Psoas muscle (tissue), 8 donors: ENCODE data around the gene YARS1. TPM values are rescaled to one million over a fixed set of nuclear protein-coding genes. Genes with fewer than 3 reads are reported as not detected.

Source experiments
- ATAC-seq, 4 donors: fragments of 200-7000 bp; cut with Tn5 transposase; one replicate each; pipeline ENCODE4 v1.9.1; 2020; ENCODE audit warnings: moderate library complexity in 3 of 4, mild to moderate bottlenecking in 2 of 4
- DNase-seq, 2 donors: peaks; one replicate each; pipeline ENCODE4 v3.0.0-alpha.2; 2020
- H3K27ac ChIP-seq: fragments of 200-600 bp; one replicate; pipeline ENCODE4 v1.8.0; 2022
- H3K27me3 ChIP-seq, 3 donors: fragments of 200-600 bp in 1 of 3; one replicate each; pipeline versions ENCODE4 v1.6.1 to v1.8.0; 2013 to 2022; ENCODE audit warnings: low read length in 2 of 3, mild to moderate bottlenecking in 2 of 3, moderate library complexity in 1 of 3; ENCODE audit not compliant: insufficient read depth in 3 of 3
- H3K36me3 ChIP-seq, 2 donors: fragments of 200-600 bp in 1 of 2; one replicate each; pipeline versions ENCODE4 v1.6.1 to v1.8.0; 2013 to 2022; ENCODE audit warnings: low read depth in 1 of 2, mild to moderate bottlenecking in 1 of 2, moderate library complexity in 1 of 2; ENCODE audit not compliant: insufficient read depth in 1 of 2
- H3K4me1 ChIP-seq: fragments of 200-600 bp; one replicate; pipeline ENCODE4 v1.8.0; 2022
- H3K4me3 ChIP-seq: fragments of 200-600 bp; one replicate; pipeline ENCODE4 v1.8.0; 2022; ENCODE audit warnings: mild to moderate bottlenecking
- H3K9me3 ChIP-seq: fragments of 200-600 bp; one replicate; pipeline ENCODE4 v1.8.0; 2022
- WGBS, 3 donors: extraction: QIAGEN DNeasy Blood & Tissue Kit; methylation state at CpG; one replicate each; pipeline versions ENCODE4 v1.1.6 to v1.1.7; 2013; 5-methylcytosine and 5-hydroxymethylcytosine counted together
- intact Hi-C, 2 donors: fragments of 100-400 bp; cut with DNase I; formaldehyde crosslinking; loops; one replicate each; pipeline versions ENCODE4 v1.11.0 to v1.14.2; 2022
- polyA plus RNA-seq, 3 donors: library from polyadenylated mRNA; stranded (reverse); fragments of 200-250 nt; gene quantifications; one replicate each; pipeline ENCODE4 v1.2.3, GENCODE V29; 2013
- total RNA-seq, 4 donors: library from RNA; stranded (reverse); fragmentation: NEBNext Ultra II Directional in 2 of 4; extraction: Animal tissue kit (Norgen Biotek cat#: 25700) in 2 of 4; gene quantifications; one replicate each; pipeline versions ENCODE4 v1.2.1 to v1.2.4, GENCODE V29; 2021 to 2023
- TF ChIP-seq, protein P1 (sequence below): fragments of 200-600 bp; IDR thresholded peaks from one replicate; pipeline ENCODE4 v1.8.0; 2022; ENCODE audit warnings: antibody characterized with exemption
- donor health status: healthy with polysubstance abuse.
- donor health status: DM: no; HTN: no; CAD: no; lungs with moderate emphysema.
- donor health status: Bipolar disorder and iron deficiency.
- donor health status: healthy.
- donor health status: DM: yes; HTN: yes; CAD: no.
- donor health status: DM: no; HTN: no; CAD: no.
- donor health status: DM: no; HTN: no; CAD: no.
- donor health status: DM: yes; HTN: yes; CAD: no.

YARS1 gene
- total and polyA plus RNA-seq, 7 donors: 36.9 to 114 (median 80.9) TPM

DNA sequence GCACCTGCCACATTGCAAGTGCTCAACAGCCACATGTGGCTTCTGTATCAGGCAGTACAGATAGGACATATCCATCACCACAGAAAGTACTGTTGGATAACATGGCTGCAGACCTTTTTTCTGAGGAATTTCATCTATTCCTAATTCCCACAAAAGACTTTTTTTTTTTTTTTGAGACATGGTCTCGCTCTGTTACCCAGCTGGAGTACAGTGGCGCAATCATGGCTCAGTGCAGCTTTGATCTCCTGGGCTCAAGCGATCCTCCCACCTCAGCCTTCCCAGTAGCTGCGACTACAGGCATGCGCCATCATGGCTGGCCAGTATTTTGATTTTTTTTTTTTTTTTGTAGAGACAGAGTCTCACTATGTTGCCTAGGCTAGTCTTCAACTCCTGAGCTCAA is 33.3 kb downstream of the YARS1 start:
- Histone ChIP-seq H3K27me3 (no peaks in the 10 kb centered on the region), H3K36me3 (peaks cover 21 to 100% of the 10 kb centered on the region in 2 donors), H3K9me3 (no peaks in the 10 kb centered on the region), H3K4me1 (no peaks in the 10 kb centered on the region), H3K27ac (no peak overlapping the region), H3K4me3 (no peak overlapping the region)
- TF ChIP-seq, protein P1, sequence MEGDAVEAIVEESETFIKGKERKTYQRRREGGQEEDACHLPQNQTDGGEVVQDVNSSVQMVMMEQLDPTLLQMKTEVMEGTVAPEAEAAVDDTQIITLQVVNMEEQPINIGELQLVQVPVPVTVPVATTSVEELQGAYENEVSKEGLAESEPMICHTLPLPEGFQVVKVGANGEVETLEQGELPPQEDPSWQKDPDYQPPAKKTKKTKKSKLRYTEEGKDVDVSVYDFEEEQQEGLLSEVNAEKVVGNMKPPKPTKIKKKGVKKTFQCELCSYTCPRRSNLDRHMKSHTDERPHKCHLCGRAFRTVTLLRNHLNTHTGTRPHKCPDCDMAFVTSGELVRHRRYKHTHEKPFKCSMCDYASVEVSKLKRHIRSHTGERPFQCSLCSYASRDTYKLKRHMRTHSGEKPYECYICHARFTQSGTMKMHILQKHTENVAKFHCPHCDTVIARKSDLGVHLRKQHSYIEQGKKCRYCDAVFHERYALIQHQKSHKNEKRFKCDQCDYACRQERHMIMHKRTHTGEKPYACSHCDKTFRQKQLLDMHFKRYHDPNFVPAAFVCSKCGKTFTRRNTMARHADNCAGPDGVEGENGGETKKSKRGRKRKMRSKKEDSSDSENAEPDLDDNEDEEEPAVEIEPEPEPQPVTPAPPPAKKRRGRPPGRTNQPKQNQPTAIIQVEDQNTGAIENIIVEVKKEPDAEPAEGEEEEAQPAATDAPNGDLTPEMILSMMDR: no peak
- ATAC-seq: no peak
- intact Hi-C loops: no loop called here
- 93 to 97% (median 95%) methylated on average over 5 of the region's 5 CpGs for WGBS, 3 donors
- DNase-seq: no peak

DNA sequence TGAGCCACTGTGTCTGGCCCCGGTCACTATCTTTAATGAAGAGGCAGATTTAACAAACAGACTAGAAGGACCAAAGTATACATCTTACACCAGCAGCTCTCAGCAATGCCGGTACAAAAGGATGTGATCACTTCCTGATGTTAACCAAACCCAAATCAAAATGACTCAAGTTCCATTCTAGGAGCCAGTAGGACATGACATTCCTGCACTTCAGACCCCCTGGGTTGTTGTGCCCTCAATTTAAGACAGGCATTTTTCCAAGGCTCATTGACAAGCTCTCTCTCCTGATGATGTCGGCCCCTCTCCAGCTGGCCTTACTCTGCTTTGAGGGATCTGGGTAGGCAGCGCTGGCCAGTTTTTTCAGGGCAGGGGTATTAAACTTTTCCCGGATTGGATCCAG is 35.1 kb downstream of the YARS1 start:
- Histone ChIP-seq H3K9me3 (no peaks in the 10 kb centered on the region), H3K27me3 (no peaks in the 10 kb centered on the region), H3K36me3 (peaks cover 21 to 100% of the 10 kb centered on the region in 2 donors), H3K27ac (no peak overlapping the region), H3K4me3 (no peak overlapping the region), H3K4me1 (no peaks in the 10 kb centered on the region)
- ATAC-seq (no peak), DNase-seq (no peak)
- intact Hi-C loops: no loop called here
- TF ChIP-seq, protein P1: no peak
- WGBS, 3 donors: 85 to 92% (median 88%) methylated on average over 5 of the region's 5 CpGs

DNA sequence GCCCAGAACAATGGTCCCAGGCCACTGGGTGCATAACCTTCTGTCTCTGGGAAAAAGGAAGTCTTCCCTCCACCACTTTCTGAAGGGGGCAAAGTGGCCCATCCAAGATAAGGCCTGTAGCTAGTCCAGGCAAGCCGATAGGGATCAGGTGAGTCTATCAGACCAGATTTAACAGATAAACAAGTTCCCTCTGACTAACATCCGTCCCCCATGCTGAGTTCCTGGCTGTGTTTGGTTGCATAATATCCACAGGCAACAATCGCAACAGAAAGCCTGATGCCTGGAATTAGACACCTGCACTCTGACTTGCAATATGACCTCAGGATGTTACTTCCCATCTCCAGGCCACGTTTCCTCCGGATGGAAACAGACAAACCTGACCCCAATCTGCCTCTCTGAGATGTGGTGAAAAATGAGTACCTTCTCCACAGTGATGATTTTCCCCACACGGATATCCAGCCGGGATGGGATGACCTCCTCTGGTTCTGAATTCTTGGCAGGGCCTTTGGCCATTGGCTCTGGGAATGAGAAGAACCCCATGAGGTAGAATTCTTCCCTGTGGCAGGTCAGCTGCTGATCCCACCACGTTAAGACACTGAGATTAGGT is 36.4 kb downstream of the YARS1 start:
- Histone ChIP-seq H3K9me3 (no peaks in the 10 kb centered on the region), H3K36me3 (peaks cover 14 to 100% of the 10 kb centered on the region in 2 donors), H3K27ac (no peak overlapping the region), H3K4me3 (no peak overlapping the region), H3K4me1 (no peaks in the 10 kb centered on the region), H3K27me3 (no peaks in the 10 kb centered on the region)
- intact Hi-C loops: no loop called here
- ATAC-seq (no peak), DNase-seq (no peak)
- 70 to 77% (median 72%) methylated on average over 8 of the region's 8 CpGs for WGBS, 3 donors
- TF ChIP-seq, protein P1: no peak

DNA sequence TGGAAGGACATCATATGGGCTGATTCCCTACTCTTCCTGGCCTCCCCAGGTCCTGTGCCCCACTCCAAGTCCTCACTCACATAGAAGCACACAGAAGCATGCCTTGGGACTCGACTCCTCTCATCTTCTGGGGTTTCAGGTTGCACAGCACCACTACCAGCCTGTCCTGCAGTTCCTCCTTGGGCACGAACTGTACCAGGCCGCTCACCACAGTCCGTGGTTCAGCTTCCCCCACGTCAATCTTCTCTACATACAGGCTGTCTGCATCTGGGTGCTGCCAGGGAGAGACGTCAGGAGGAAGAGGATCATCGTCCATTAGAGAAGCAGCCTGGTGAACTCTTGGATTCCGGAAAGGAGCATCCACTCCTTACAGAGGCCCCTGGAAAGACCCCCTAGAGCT is 37.2 kb downstream of the YARS1 start:
- H3K36me3 ChIP-seq: peaks cover 14 to 100% of the 10 kb centered on the region in 2 donors
- no peaks in the 10 kb centered on the region for H3K9me3 ChIP-seq
- intact Hi-C loops: no loop called here
- ATAC-seq: peak in 1 of 4 donors; percentile 19
- 90 to 98% (median 90%) methylated on average over 8 of the region's 8 CpGs for WGBS, 3 donors
- TF ChIP-seq, protein P1: no peak
- H3K4me1 ChIP-seq: no peaks in the 10 kb centered on the region
- H3K27ac ChIP-seq: no peak overlapping the region
- no peaks in the 10 kb centered on the region for H3K27me3 ChIP-seq
- no peak overlapping the region for H3K4me3 ChIP-seq
- peak in 1 of 2 donors; percentile 32 for DNase-seq

DNA sequence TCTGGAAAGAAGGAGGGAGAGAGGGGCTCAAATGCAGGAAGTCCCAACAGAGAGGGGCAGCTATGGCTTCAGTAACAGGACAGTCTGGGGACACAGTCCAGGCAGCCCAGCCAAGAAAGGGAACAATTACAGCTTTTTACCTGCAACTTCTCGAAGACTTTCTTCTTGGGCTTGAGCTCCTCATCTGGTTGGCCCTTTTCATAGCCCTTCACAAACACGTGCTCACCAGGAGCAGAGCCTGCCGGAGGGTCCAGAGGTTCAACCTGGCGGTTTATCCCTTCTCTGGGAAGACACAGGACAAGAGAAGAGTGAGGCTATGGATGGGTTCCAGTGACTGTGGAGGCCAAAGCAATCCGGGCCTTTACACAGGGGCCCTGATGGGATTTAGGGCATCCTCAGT is 37.9 kb downstream of the YARS1 start:
- ATAC-seq: no peak
- intact Hi-C loops: loop anchor here (2.0 to 10.0 kb wide), 2 partner anchors 116 to 374 kb away; no protein-coding TSS in a partner anchor
- 94 to 98% (median 94%) methylated on average over 5 of the region's 5 CpGs for WGBS, 3 donors
- H3K9me3 ChIP-seq: no peaks in the 10 kb centered on the region
- no peak for DNase-seq
- no peak overlapping the region for H3K27ac ChIP-seq
- TF ChIP-seq, protein P1: no peak
- no peak overlapping the region for H3K4me3 ChIP-seq
- no peaks in the 10 kb centered on the region for H3K27me3 ChIP-seq
- no peaks in the 10 kb centered on the region for H3K4me1 ChIP-seq
- H3K36me3 ChIP-seq: peaks cover 12 to 99% of the 10 kb centered on the region in 2 donors
